RWPE2 (cell line): ENCODE measurements around the gene CD69.

Experiments
- ATAC-seq: fragments of 200-7000 bp; cut with Tn5 transposase; 3 replicates; pipeline ENCODE4 v1.9.1; 2021; ENCODE audit warnings: low read depth
- DNase-seq: peaks from one replicate; pipeline ENCODE4 v3.0.0-alpha.2; 2020; ENCODE audit warnings: low spot score
- H3K27ac ChIP-seq: fragments of 450-650 bp; 2 replicates; pipeline ENCODE4 v1.5.1; 2017; ENCODE audit warnings: mild to moderate bottlenecking; ENCODE audit not compliant: poor library complexity, severe bottlenecking
- H3K27me3 ChIP-seq: fragments of 250-450 bp; sonication (Bioruptor Pico); 2 replicates; pipeline ENCODE4 v1.5.1; 2021; ENCODE audit warnings: mild to moderate bottlenecking, moderate library complexity; ENCODE audit not compliant: insufficient read depth, poor library complexity, severe bottlenecking
- H3K36me3 ChIP-seq: fragments of 250-450 bp; sonication (Bioruptor Pico); 2 replicates; pipeline ENCODE4 v1.5.1; 2020; ENCODE audit warnings: low read depth, mild to moderate bottlenecking, moderate library complexity
- H3K4me1 ChIP-seq: fragments of 250-450 bp; sonication (Bioruptor Pico); 2 replicates; pipeline ENCODE4 v1.5.1; 2021; ENCODE audit warnings: mild to moderate bottlenecking, moderate library complexity; ENCODE audit not compliant: insufficient read depth, poor library complexity, severe bottlenecking
- H3K4me3 ChIP-seq: fragments of 250-450 bp; sonication (Bioruptor Pico); 2 replicates; pipeline ENCODE4 v1.5.1; 2021; ENCODE audit warnings: mild to moderate bottlenecking, moderate library complexity; ENCODE audit not compliant: severe bottlenecking
- H3K9me3 ChIP-seq: fragments of 250-450 bp; sonication (Bioruptor Pico); 2 replicates; pipeline ENCODE4 v1.5.1; 2021; ENCODE audit warnings: mild to moderate bottlenecking, moderate library complexity; ENCODE audit not compliant: severe bottlenecking
- CTCF ChIP-seq: fragments of 450-650 bp; IDR thresholded peaks from one replicate; pipeline ENCODE4 v1.5.1; 2017; ENCODE audit warnings: mild to moderate bottlenecking, moderate library complexity; ENCODE audit not compliant: poor library complexity, severe bottlenecking

Gene CD69

GRCh38 chr12:9805883-9806282 is 45.2 kb upstream of the CD69 start:
- no peaks in the 10 kb centered on the region for H3K27me3 ChIP-seq
- no peaks in the 10 kb centered on the region for H3K9me3 ChIP-seq
- no peaks in the 10 kb centered on the region for H3K36me3 ChIP-seq
- no peaks in the 10 kb centered on the region for H3K4me1 ChIP-seq
- TF ChIP-seq CTCF = no peak
- ATAC-seq (no peak), DNase-seq (no peak)
- H3K27ac ChIP-seq = no peak overlapping the region
- H3K4me3 ChIP-seq = no peak overlapping the region

- no peak for ATAC-seq
- TF ChIP-seq CTCF = no peak
These were observed 39.3 kb upstream of the CD69 start for GRCh38 chr12:9799961-9800360.

GRCh38 chr12:9797722-9798619 is 37.3 kb upstream of the CD69 start:
- TF ChIP-seq CTCF = peak; percentile 31
- ATAC-seq (peak; percentile 74), DNase-seq (no peak)
- no peaks in the 10 kb centered on the region for H3K9me3 ChIP-seq
- no peaks in the 10 kb centered on the region for H3K27me3 ChIP-seq
- H3K36me3 ChIP-seq = no peaks in the 10 kb centered on the region
- H3K4me1 ChIP-seq = no peaks in the 10 kb centered on the region
- H3K4me3 ChIP-seq = no peak overlapping the region
- no peak overlapping the region for H3K27ac ChIP-seq

More at GRCh38 chr12:9799961-9800360, 39.3 kb upstream of the CD69 start:
- Histone ChIP-seq H3K4me3 (no peak overlapping the region), H3K27me3 (no peaks in the 10 kb centered on the region), H3K4me1 (no peaks in the 10 kb centered on the region), H3K36me3 (no peaks in the 10 kb centered on the region), H3K9me3 (no peaks in the 10 kb centered on the region), H3K27ac (no peak overlapping the region)
- DNase-seq = no peak

GRCh38 chr12:9796971-9797370 is 36.3 kb upstream of the CD69 start:
- DNase-seq = no peak
- TF ChIP-seq CTCF = no peak

GRCh38 chr12:9796346-9796745 is 35.6 kb upstream of the CD69 start:
- no peak for ATAC-seq
- Histone ChIP-seq H3K9me3 (no peaks in the 10 kb centered on the region), H3K27ac (no peak overlapping the region), H3K4me1 (no peaks in the 10 kb centered on the region), H3K27me3 (no peaks in the 10 kb centered on the region), H3K4me3 (no peak overlapping the region), H3K36me3 (no peaks in the 10 kb centered on the region)
- DNase-seq = no peak
- no peak for TF ChIP-seq CTCF

More at GRCh38 chr12:9796971-9797370, 36.3 kb upstream of the CD69 start:
- Histone ChIP-seq H3K27me3 (no peaks in the 10 kb centered on the region), H3K4me3 (no peak overlapping the region), H3K4me1 (no peaks in the 10 kb centered on the region), H3K9me3 (no peaks in the 10 kb centered on the region), H3K36me3 (no peaks in the 10 kb centered on the region), H3K27ac (no peak overlapping the region)
- ATAC-seq = no peak
